HepG2 (cell line): ENCODE measurements around the gene CST3. TPM values are rescaled to one million over a fixed set of nuclear protein-coding genes. Genes with fewer than 3 reads are reported as not detected.

Experiments used
- ARID5B ChIP-seq: IDR thresholded peaks from 2 replicates; pipeline ENCODE4 v1.4.0; 2020; ENCODE audit warnings: mild to moderate bottlenecking, missing genetic modification reagents
- CAMTA2 ChIP-seq: sonication (generic); formaldehyde crosslinking; IDR thresholded peaks from 2 replicates; pipeline ENCODE4 v1.4.0; 2020; ENCODE audit warnings: mild to moderate bottlenecking, missing genetic modification reagents, borderline replicate concordance
- CBX1 ChIP-seq: IDR thresholded peaks from one replicate; pipeline ENCODE4 v1.6.1; 2016; ENCODE audit warnings: antibody characterized with exemption, low read depth
- DPF2 ChIP-seq: sonication (generic); formaldehyde crosslinking; IDR thresholded peaks from 2 replicates; pipeline ENCODE4 v1.4.0; 2020; ENCODE audit warnings: mild to moderate bottlenecking, low read depth, missing genetic modification reagents, borderline replicate concordance
- FOXP1 ChIP-seq, 2 experiments: fragments of 450-650 bp in 1 of 2; IDR thresholded peaks; 2 replicates each; pipeline ENCODE4 v1.6.1; 2017 to 2018; ENCODE audit warnings: antibody characterized with exemption in 1 of 2
- MTF2 ChIP-seq: sonication (generic); formaldehyde crosslinking; IDR thresholded peaks from 2 replicates; pipeline ENCODE4 v1.5.0; 2020; ENCODE audit warnings: missing genetic modification reagents, borderline replicate concordance
- NFIB ChIP-seq: sonication (generic); formaldehyde crosslinking; IDR thresholded peaks from 2 replicates; pipeline ENCODE4 v1.9.0; 2021; ENCODE audit warnings: missing genetic modification reagents, mild to moderate bottlenecking, borderline replicate concordance
- NFRKB ChIP-seq: fragments of 450-650 bp; IDR thresholded peaks from 2 replicates; pipeline ENCODE4 v1.6.1; 2017
- PLRG1 ChIP-seq: fragments of 450-650 bp; conservative IDR thresholded peaks from 2 replicates; pipeline ENCODE4 v1.6.1; 2016
- PPARG ChIP-seq: conservative IDR thresholded peaks from 2 replicates; pipeline ENCODE4 v1.6.1; 2016; ENCODE audit warnings: missing biosample characterization, missing genetic modification reagents
- RFXANK ChIP-seq: IDR thresholded peaks from 2 replicates; pipeline ENCODE4 v1.6.1; 2016
- SNAPC5 ChIP-seq: sonication (generic); formaldehyde crosslinking; IDR thresholded peaks from 2 replicates; pipeline ENCODE4 v1.8.1; 2023; ENCODE audit warnings: mild to moderate bottlenecking, missing genetic modification reagents, borderline replicate concordance
- TBL1XR1 ChIP-seq: fragments of 150-350 bp; IDR thresholded peaks from 2 replicates; pipeline ENCODE4 v1.6.1; 2014; ENCODE audit warnings: borderline replicate concordance, low read length; ENCODE audit not compliant: partially characterized antibody
- ZFP82 ChIP-seq: sonication (generic); formaldehyde crosslinking; IDR thresholded peaks from 2 replicates; pipeline ENCODE4 v1.5.1; 2020; ENCODE audit warnings: mild to moderate bottlenecking, missing genetic modification reagents, borderline replicate concordance
- ZNF138 ChIP-seq: sonication (generic); formaldehyde crosslinking; IDR thresholded peaks from 2 replicates; pipeline ENCODE4 v1.5.0; 2020; ENCODE audit warnings: mild to moderate bottlenecking, low read depth, missing genetic modification reagents
- ZNF224 ChIP-seq: sonication (generic); formaldehyde crosslinking; IDR thresholded peaks from 2 replicates; pipeline ENCODE4 v1.5.0; 2020; ENCODE audit warnings: mild to moderate bottlenecking, missing genetic modification reagents
- ZNF282 ChIP-seq: fragments of 450-650 bp; IDR thresholded peaks from 2 replicates; pipeline ENCODE4 v1.6.1; 2018; ENCODE audit not compliant: partially characterized antibody
- ZNF383 ChIP-seq: sonication (generic); formaldehyde crosslinking; IDR thresholded peaks from 2 replicates; pipeline ENCODE4 v1.4.0; 2020; ENCODE audit warnings: missing genetic modification reagents, mild to moderate bottlenecking, borderline replicate concordance
- ZNF546 ChIP-seq: sonication (generic); formaldehyde crosslinking; conservative IDR thresholded peaks from 2 replicates; pipeline ENCODE4 v1.8.1; 2023; ENCODE audit warnings: mild to moderate bottlenecking, missing genetic modification reagents
- polyA plus RNA-seq, 8 experiments: library from polyadenylated mRNA; depleted of rRNA in 3 of 8; stranded (reverse) in 7 of 8; unstranded in 1 of 8; fragments of >200 nt; fragmentation: Illumina TruSeq in 4 of 8; extraction: Trizol in 4 of 8; gene quantifications; 2 replicates each; pipeline versions ENCODE4 v1.2.1 to v1.2.3, GENCODE V29; 2011 to 2016; ENCODE audit warnings: low read depth in 4 of 8, missing spikeins in 1 of 8, mixed read lengths in 1 of 8; ENCODE audit not compliant: insufficient read depth in 1 of 8
- total RNA-seq, 5 experiments: library from RNA; depleted of rRNA; stranded (reverse); fragments of >200 nt; fragmentation: Illumina TruSeq; extraction: Trizol; gene quantifications; 2 replicates each; pipeline ENCODE4 v1.2.3, GENCODE V29; 2016; ENCODE audit warnings: low read depth in 1 of 5
- TF ChIP-seq, protein P1 (sequence below): IDR thresholded peaks from 2 replicates; pipeline ENCODE4 v1.6.1; 2016; ENCODE audit warnings: missing compliant biosample characterization, missing genetic modification reagents, borderline replicate concordance
- TF ChIP-seq, protein P2 (sequence below): sonication (generic); formaldehyde crosslinking; IDR thresholded peaks from 2 replicates; pipeline ENCODE4 v1.8.0; 2022; ENCODE audit warnings: mild to moderate bottlenecking, missing genetic modification reagents, moderate library complexity
- TF ChIP-seq, protein P3 (sequence below): sonication (generic); formaldehyde crosslinking; IDR thresholded peaks from 2 replicates; pipeline ENCODE4 v1.8.1; 2023; ENCODE audit warnings: mild to moderate bottlenecking, inconsistent platforms, moderate library complexity, missing genetic modification reagents, borderline replicate concordance
- TF ChIP-seq, protein P4 (sequence below): sonication (generic); formaldehyde crosslinking; IDR thresholded peaks from 2 replicates; pipeline ENCODE4 v1.8.0; 2022; ENCODE audit warnings: low read depth, missing genetic modification reagents

Gene CST3
- total and polyA plus RNA-seq, 2 of the 13 experiments (the other 11 are each of a cell fraction or from before 2014, with no cell fraction given) = 690 to 1,005 TPM

DNA sequence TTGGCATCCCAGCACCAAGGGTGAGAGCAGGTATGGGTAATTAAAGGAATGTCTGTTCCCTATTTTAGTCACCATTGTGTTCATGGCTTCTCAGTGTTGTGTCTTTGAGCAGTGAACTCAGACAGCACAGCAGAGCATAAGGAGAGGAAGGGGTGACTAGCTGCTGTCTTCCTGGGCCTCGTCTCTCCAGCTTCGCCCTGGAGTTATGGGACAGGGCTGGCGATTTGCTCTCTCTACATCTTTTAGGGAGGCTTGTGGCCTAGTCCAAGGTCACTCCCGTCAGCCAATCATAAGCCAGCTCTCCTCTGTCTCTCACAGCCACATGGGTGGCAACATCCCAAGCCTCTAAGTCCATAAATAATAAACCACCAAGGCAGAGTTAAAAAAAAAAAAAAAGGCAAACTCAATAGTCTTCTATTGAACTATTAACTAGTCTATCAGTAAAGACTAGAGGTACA is 7.3 kb downstream of the CST3 start (continued):
- TF ChIP-seq, protein P1, sequence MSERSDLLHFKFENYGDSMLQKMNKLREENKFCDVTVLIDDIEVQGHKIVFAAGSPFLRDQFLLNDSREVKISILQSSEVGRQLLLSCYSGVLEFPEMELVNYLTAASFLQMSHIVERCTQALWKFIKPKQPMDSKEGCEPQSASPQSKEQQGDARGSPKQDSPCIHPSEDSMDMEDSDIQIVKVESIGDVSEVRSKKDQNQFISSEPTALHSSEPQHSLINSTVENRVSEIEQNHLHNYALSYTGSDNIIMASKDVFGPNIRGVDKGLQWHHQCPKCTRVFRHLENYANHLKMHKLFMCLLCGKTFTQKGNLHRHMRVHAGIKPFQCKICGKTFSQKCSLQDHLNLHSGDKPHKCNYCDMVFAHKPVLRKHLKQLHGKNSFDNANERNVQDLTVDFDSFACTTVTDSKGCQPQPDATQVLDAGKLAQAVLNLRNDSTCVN (CRISPR knock-in tag) = no peak
- no peak for TF ChIP-seq RFXANK (CRISPR knock-in tag)
- no peak for TF ChIP-seq ARID5B (CRISPR knock-in tag)
- no peak for TF ChIP-seq ZNF138 (CRISPR knock-in tag)
- no peak for TF ChIP-seq ZFP82 (CRISPR knock-in tag)
- no peak for TF ChIP-seq PPARG (CRISPR knock-in tag)
- no peak for TF ChIP-seq MTF2
- TF ChIP-seq TBL1XR1 = no peak
- TF ChIP-seq, protein P2, sequence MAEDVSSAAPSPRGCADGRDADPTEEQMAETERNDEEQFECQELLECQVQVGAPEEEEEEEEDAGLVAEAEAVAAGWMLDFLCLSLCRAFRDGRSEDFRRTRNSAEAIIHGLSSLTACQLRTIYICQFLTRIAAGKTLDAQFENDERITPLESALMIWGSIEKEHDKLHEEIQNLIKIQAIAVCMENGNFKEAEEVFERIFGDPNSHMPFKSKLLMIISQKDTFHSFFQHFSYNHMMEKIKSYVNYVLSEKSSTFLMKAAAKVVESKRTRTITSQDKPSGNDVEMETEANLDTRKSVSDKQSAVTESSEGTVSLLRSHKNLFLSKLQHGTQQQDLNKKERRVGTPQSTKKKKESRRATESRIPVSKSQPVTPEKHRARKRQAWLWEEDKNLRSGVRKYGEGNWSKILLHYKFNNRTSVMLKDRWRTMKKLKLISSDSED (CRISPR knock-in tag) = no peak
- peak; percentile 34; the same call in 1 of the 2 replicates for TF ChIP-seq ZNF546
- 0 out of 2 replicates have a peak, but pooled peaks have one; percentile 86 for TF ChIP-seq ZNF224 (CRISPR knock-in tag)
- no peak for TF ChIP-seq PLRG1
- TF ChIP-seq, protein P3, sequence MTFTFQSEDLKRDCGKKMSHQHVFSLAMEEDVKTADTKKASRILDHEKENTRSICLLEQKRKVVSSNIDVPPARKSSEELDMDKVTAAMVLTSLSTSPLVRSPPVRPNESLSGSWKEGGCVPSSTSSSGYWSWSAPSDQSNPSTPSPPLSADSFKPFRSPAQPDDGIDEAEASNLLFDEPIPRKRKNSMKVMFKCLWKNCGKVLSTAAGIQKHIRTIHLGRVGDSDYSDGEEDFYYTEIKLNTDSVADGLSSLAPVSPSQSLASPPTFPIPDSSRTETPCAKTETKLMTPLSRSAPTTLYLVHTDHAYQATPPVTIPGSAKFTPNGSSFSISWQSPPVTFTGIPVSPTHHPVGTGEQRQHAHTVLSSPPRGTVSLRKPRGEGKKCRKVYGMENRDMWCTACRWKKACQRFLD (CRISPR knock-in tag) = no peak
- TF ChIP-seq NFIB (CRISPR knock-in tag) = no peak
- TF ChIP-seq NFRKB = no peak
- TF ChIP-seq, protein P4, sequence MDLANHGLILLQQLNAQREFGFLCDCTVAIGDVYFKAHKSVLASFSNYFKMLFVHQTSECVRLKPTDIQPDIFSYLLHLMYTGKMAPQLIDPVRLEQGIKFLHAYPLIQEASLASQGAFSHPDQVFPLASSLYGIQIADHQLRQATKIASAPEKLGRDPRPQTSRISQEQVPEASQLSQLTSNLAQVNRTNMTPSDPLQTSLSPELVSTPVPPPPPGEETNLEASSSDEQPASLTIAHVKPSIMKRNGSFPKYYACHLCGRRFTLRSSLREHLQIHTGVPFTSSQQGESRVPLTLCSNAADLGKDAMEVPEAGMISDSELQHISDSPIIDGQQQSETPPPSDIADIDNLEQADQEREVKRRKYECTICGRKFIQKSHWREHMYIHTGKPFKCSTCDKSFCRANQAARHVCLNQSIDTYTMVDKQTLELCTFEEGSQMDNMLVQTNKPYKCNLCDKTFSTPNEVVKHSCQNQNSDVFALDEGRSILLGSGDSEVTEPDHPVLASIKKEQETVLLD (CRISPR knock-in tag) = no peak
- TF ChIP-seq ZNF282 = no peak
- no peak for TF ChIP-seq FOXP1 (IDR thresholded peaks at IDR 0.05)
- TF ChIP-seq FOXP1 (CRISPR knock-in tag; IDR thresholded peaks at IDR 0.05) = no peak
- TF ChIP-seq DPF2 (CRISPR knock-in tag) = no peak
- no peak for TF ChIP-seq SNAPC5 (CRISPR knock-in tag)
- TF ChIP-seq CBX1 = no peak
- TF ChIP-seq CAMTA2 = no peak
- no peak for TF ChIP-seq ZNF383
